HG03045 (cell line): ENCODE results near the gene RMI2.

ENCODE experiments used
- ATAC-seq: cut with Tn5 transposase; IDR thresholded peaks from one replicate; pipeline ENCODE4 v1.9.1; 2021; ENCODE audit warnings: mild to moderate bottlenecking, moderate library complexity; ENCODE audit not compliant: unreplicated experiment

Gene RMI2

DNA sequence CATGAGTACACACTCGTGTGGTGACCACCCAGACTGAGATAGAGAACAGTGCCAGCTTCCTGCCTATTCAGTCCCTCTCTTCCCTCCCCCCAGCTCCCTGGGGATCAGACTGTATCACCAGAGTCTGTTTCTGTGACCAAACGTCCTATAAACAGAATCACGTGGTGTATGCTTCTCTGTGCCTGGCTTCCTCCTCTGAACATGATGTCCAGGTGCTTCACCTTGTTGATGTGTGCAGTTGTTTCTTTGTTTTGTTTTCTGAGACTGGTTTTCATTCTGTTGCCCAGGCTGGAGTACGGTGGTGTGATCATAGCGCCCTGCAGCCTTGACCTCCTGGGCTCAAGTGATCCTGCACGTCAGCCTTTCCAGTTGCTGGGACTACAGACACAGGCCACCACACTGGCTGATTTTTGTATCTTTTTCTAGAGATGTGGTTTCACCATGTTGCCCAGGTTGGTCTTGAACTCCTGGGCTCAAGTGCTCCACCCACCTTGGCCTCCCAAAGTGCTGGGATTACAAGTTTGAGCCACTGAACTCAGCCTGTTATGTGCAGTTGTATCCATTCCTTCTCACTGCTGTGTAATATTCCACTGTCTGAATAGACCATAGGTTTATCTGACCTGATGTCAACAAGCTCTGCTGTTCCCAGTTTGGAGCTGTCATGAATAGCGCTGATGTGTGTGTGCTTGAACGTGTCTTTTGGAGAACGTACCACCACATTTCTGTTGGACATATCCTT, 35.2 kb upstream of the RMI2 start:
- ATAC-seq, result no peak

DNA sequence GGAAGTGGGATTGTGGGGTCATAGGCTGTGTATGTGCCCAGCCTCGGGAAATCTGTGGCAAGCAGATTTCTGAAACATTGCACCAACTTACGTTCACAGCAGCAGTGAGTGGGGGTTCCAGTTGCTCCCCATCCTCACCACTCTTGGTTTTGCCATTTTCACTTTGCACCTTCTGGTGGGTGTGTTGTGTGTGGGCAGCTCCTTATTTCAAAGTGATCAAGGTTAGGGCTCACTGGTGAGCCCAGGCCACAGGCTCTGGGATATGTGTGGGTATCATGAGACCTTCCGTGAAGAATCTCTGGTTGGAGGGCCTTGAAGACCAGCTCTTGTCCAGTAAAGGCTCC, 34.7 kb upstream of the RMI2 start:
- ATAC-seq, result no peak

DNA sequence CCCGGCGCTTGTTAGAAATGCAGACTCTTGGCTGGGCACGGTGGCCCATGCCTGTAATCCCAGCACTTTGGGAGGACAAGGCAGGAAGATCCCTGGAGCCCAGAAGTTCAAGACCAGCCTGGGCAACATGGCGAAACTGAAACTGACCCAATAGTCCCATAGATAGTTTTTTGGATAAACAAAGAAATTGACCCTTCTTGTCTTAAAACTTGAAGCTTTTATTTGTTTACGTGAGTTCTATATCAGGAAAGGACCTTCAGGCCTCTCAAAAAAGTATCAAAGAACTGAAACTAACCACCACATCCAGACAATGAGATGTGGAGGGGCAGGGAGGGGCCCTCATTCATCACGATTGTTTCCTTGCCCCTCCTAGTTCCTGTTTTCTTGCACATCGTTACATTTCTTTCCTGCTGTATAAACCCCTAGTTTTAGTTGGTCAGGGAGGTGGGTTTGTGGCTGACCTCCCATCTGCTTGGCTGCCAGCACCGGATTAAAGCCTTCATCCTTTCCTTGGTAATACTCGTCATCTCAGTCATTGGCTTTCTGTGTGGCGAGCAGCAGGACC, 34.2 kb upstream of the RMI2 start:
- ATAC-seq, result no peak

DNA sequence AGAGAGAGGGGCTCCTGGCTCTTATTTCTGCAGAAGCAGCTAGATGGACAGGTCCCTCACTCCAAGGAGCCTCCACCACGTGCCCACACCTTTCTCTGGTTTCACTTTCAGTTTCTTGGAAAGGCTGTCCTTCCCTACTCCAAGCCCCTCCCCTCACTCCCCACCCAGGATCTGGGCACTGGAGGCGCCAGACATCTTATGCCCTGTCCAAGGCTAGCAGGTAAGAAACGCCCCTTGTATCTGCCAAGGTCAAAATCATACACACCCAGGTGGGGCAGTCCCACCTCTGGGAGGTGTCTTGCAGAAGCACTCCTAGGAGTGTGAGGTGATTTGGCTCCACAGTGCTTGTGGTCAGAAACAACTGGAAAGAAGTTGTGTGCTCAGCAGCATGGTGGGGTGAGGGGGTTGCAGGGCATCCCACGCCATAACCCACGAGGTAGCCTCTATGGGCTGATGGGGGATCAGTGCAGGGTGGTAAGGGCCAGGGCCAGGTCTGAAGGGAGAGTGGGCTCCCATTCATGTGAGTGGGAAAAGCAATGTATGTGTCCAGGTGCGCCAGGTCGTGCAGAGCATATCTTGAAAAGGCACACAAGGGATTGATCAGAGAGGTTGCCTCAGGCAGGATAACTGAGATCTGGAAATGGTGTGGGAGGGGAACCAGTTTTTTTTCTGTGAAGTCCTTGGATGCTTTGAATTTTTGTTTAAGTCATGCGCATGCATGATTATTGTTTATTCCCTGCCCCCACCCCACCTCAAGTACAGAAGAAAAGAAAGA, 32.4 kb upstream of the RMI2 start:
- ATAC-seq, result no peak

DNA sequence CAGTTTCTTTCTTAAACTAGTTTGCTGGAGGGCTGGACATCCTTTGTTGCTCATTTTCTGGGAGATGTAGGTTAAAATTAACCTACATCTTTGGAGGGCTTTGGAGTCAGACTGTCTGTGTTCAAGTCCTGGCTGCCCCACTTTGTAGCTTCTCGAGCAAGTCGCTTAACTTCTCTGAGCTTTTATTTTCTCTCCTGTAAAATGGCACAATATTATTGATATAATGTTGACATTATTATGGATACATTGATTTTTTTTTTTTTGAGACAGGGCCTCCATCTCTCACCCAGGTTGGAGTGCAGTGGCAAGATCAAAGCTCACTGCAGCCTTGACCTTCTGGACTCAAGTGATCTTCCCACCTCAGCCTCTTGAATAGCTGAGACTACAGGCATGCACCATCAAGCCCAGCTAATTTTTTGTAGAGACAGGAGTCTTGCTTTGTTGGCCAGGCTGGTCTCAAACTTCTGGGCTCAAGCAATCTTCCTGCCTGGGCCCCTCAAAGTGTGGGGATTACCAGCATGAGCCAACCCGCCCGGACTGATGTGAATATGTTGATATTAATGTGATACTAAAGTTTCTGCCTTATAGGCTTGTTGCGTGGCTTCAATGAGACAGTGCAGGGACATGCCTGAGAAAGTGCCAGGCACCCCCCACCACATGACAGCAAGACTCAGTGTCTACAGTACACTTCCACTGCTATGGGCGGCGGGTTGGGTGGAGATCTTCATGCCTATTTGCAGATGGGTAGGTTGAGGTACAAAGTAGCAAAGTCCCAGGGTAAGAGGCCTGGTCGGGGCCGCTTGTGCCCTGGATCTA, 31.6 kb upstream of the RMI2 start:
- ATAC-seq, result no peak

DNA sequence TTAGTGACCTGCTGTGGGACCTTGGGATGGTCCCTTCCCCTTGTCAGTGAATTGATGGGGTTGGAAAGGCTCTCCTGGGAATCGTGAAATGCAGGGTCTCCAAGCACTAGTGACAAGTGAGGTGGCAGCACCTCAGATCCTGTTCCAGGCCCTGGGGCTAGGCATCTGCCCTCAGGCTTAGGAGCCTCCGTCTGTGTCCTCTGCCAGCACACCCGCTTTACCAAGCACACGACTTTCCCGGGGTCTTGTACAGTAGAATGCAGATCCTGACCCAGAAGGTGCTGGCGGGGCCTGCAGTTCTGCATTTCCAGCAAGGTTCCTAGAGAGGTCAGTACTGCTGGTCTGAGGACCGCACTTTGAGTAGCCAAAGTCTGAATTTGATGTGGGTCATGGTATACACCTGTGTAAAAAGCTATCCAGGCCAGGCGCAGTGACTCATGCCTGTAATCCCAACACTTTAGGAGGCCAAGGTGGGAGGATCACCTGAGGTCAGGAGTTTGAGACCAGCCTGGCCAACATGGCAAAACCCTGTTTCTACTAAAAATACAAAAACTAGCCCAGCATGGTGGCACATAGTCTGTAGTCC, 30.9 kb upstream of the RMI2 start:
- ATAC-seq, result no peak

DNA sequence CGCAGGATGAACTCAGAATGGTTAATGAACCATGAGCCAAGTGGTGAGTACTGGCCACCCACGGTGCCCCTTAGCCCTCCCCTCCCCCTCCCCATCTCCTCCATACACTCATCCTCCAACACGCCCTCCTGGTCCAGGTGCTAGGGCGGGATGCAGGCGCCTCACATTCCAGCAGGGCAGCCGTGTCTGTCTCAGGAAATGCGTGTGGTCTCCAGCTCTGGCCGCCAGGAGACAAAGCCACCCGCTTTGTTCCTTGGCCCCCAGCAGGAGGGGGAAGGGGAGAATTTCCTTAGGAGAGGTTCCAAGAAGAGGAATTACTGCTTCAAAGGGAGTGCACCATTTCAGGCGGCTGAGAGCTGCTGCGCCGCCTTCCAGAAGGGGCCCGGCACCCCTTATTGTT, 29.7 kb upstream of the RMI2 start:
- no peak for ATAC-seq

DNA sequence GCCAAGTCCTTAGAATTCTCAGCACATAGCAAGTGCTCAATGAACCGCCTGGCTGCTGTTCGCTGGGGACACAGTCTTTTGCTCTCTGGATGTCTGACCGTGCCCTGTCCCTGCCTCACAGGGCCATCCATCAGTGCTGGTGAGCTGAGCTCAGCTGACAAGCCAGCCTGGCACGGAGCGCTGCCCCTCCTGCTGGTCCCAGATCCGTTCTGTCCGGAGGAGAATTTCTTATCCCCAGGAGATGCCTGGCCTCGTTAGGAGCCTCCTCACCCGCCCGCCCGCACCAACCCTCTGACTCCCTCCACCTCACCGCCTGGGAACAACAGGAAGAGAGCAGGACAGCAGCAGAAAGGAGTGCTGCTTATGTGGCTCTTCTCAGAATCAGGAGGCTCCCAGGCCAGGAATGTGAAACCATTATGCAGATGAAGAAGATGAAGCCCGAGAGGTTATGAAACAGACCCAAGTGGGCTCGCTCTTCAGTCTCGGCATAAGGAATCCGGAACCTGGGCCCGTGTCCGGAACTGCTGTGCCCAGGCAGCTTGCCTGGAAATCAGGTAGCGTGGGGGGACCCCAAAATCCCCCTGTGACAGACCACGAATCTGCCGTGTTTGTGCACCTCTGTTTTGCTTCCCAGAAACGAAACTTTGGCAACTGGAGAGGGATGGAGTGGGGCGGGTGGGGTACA, 28.8 kb upstream of the RMI2 start:
- no peak for ATAC-seq

DNA sequence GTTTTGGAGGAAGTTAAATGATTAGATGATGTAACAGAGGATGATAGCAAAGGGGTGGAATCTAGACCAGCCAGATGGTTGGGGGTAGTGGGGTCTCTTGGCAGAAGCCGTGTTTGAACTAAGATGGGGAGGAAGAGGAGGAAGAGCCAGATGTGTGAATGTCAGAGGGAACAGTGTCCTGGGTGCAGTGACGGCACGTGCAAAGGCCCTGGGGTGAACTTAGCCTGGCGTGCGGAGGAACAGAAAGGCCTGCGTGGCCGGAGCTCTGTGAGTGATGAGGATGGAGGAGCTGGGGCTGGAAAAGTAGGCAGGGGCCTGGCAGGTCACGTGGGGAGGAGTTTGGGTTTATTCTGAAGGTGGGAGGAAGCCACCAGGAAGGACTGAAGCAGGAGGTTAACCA, 26.4 kb upstream of the RMI2 start:
- no peak for ATAC-seq

DNA sequence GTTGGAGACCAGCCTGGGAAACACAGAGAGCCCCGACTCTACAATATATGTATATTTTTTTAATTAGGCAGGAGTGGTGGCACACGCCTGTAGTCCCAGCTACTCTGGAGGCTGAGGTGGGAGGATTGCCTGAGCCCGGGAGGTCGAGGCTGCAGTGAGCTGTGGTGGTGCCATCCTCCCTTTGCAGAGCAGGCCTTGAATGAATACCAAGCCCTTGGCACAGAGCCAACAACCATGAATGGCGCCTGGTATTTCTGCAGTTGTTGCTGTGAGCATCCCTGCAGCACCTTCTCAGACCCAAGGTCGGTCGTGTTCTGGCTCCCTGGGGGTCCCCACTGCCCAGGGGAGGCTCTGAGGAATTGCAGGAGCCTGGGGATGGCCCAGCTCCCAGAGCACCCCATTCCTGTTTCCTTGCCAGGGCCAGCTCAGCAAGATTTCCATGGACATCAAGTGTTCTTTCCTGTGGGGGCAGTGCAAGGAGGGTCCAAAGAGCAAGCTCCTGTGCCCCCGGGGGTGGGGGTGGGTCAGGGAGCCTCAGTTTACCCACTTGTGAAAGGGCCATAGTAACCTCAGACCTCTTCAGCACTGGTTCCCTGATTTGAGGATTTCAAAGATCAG, 25.6 kb upstream of the RMI2 start:
- ATAC-seq, result no peak

DNA sequence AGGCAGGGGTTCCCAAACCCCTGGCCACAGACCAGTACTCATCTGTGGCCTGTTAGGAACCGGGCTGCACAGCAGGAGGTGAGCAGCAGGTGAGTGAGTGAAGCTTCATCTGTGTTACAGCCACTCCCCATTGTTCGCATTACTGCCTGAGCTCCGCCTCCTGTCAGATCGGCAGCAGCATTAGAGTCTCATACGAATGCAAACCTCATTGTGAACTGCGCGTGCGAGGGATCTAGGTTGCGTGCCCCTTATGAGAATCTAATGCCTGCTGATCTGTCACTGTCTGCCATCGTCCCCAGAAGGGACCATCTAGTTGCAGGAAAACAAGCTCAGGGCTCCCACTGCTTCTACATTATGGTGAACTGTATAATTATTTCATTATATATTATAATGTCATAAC, 25.1 kb upstream of the RMI2 start:
- no peak for ATAC-seq

DNA sequence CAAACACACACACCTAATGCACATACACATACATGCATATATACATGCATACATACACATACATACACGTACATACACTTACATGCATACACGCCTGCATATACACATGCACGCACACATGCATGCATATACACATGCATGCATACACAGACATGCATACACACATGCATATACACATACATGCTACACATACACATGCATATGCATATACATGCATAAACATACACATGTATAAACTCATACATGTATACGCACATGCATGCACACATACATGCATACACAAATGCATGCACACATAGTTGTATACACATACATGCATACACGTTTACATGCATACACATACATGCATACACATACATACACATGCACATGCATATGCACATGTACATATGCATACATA, 23.6 kb upstream of the RMI2 start:
- ATAC-seq, result no peak

DNA sequence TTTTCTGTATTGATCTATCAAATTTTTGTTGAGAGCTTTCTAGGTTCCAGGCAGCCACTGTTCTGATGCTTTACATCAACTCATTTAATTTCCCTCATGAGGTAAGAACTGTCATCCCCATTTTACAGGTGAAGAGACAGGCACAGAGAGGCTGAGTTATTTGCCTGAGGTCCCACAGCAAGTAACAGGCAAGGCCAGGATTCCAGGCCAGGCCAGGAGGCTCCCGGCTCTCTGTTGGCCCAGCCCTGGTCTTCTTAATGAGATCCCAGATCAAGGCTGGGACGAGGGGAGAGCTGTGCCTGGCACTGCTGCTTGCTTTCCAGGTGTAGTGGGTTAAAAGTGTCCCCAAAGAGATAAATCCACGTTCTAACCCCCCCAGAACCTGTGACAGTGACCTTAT, 22.4 kb upstream of the RMI2 start:
- no peak for ATAC-seq

DNA sequence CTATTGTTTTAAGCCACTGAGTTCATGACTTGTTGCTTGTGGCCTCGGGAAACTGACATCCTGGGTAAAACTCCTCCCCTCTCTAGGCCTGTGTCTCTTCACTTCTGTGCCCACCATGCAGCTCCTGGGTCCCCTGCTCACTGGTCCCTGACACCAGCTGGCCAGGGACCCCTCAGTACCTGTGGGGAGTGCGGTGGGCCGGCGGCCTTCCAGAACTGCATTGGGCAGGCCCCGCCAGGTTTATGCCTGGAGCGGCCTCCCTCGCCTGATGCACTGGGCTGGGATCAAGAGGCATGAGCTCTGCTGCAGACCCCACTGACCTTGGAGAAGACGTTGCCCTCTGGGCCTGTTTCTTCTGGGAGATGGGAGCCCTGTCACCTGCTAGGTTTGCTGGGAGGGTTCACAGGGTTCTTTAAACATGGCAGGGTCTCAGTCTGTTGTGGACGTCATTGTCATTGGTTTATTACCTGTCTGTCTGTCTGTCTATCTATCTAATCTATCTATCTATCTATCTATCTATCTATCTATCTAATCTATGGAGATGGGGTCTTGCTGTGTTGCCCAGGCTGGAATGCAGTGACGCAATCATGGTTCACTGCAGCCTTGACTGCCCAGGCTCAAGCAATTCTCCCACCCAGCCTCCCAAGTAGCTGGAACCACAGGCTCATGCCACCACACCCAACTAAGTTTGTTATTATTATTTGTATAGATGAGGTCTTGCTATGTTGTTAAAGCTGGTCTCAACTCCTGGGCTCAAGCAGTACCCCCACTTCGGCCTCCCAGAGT, 21.5 kb upstream of the RMI2 start:
- ATAC-seq, result no peak

DNA sequence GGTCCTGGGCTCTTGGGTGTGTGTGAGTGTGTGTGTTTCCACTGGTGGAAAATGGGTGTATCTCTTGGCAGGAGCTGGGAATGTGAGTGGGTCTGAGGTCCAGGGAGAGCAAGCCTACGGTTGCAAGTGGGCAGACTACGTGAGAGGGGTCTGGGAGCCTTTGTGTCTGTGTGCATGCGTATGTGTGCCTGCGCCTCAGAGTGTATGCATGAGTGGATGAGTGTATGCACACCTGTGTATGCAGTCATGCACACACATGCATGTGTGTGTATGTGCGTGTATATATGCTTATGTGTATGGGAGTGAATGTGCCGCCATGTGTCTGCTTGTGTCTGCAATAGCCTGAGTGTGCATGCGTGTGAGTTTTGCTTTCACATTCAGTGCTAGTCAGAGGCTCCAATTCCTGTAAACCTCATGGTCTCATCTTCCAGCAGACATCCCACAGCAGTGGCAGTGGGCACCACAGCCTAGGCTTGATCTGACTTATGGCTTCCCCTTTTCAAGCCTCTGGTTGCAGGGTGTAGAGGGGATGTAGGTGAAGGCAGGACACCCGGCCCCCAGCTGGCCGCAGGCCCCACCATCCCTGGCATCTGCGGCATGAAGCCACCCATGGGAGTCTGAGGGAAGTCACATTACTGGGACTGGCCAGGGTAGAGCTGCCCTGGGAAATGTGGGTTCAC, 19.7 kb upstream of the RMI2 start:
- no peak for ATAC-seq

DNA sequence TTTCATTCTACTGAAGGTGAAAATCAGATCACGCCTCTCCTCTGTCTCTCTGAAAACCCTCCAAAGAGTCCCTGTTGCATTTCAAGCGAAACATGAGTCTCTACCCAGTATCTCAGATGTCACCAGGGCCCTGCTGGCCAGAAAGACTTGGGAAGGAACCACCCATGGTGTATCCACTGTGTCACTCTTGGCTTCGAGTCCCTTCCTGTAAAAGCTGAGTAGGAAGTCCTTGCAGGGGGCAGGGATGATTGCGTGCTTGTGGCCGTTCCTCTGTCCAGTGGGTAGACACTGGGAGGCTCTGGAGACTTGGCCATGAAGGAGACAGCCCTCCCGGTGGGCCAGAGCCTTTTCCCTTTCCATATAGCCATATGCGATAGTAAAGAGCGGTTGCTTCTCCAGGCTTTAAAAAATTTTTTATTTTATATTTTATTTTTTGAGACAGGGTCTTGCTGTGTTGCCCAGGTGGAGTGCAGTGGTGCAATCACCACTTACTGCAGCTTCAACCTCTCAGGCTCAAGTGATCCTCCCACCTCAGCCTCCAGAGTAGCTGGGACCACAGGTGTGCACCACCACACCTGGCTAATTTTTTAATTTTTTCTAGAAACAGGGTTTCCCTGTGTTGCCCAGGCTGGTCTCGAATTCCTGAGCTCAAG, 19.0 kb upstream of the RMI2 start:
- ATAC-seq, result no peak

DNA sequence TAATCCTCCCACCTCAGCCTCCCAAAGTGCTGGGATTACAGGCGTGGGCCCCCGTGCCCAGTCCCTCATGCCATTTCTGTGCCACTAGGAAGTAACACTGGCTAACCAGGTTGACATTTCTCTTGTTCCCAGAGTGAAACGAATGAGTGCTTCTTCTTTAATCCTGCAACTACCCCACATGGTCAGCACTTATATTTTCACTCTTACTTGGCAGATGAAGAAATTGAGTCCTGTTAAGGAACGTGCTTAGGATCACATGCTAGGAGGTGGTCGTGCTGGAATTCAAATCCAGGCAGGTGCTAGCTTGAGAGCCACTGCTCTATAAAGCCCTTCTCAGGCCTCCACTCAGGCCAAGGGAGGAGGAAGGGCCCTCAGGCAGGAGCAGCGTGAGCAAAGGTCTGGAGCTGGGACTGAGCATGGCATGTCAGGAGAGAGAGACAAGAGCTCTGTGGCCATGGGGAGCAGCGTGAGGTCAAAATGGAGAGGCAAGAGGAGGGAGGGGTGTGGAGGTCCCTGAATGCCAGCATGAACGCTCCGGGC, 18.5 kb upstream of the RMI2 start:
- no peak for ATAC-seq
